ENCODE measurements around the gene NOP16.

The NOP16 gene

GRCh38 chr5:176386491-176386890 is 1.9 kb downstream of the NOP16 start:
- no peak for DNase-seq (ENCODE audit: low read depth in 2 of 2)

- DNase-seq (ENCODE audit: low read depth in 2 of 2), result no peak
These were observed 3.4 kb downstream of the NOP16 start for GRCh38 chr5:176384991-176385390.

GRCh38 chr5:176384366-176384930 is 4.0 kb downstream of the NOP16 start:
- DNase-seq (ENCODE audit: low read depth in 2 of 2), result no peak

- no peak for DNase-seq (ENCODE audit: low read depth in 2 of 2)
These were observed 4.4 kb downstream of the NOP16 start for GRCh38 chr5:176383961-176384360.

- no peak for DNase-seq (ENCODE audit: low read depth in 2 of 2)
These were observed 5.0 kb downstream of the NOP16 start for GRCh38 chr5:176383248-176383905.

GRCh38 chr5:176382721-176383120 is 5.7 kb downstream of the NOP16 start:
- DNase-seq (ENCODE audit: low read depth in 2 of 2), result no peak

- DNase-seq (ENCODE audit: low read depth in 2 of 2), result no peak
These were observed 6.4 kb downstream of the NOP16 start for GRCh38 chr5:176381979-176382378.

GRCh38 chr5:176381423-176381822 is 7.0 kb downstream of the NOP16 start:
- no peak for DNase-seq (ENCODE audit: low read depth in 2 of 2)

GRCh38 chr5:176379881-176380280 is 8.5 kb downstream of the NOP16 start:
- DNase-seq (ENCODE audit: low read depth in 2 of 2), result no peak

- no peak for DNase-seq (ENCODE audit: low read depth in 2 of 2)
These were observed 15.1 kb downstream of the NOP16 start for GRCh38 chr5:176373100-176373818.

GRCh38 chr5:176371621-176372539 is 16.5 kb downstream of the NOP16 start:
- no peak for DNase-seq (ENCODE audit: low read depth in 2 of 2)

- DNase-seq (ENCODE audit: low read depth in 2 of 2), result no peak
These were observed 18.3 kb downstream of the NOP16 start for GRCh38 chr5:176369934-176370711.

GRCh38 chr5:176368726-176369125 is 19.7 kb downstream of the NOP16 start:
- DNase-seq (ENCODE audit: low read depth in 2 of 2), result no peak

- DNase-seq (ENCODE audit: low read depth in 2 of 2), result no peak
These were observed 22.0 kb downstream of the NOP16 start for GRCh38 chr5:176366232-176366894.

- DNase-seq (ENCODE audit: low read depth in 2 of 2), result peak; percentile 54 to 62
These were observed 22.8 kb downstream of the NOP16 start, which contains the start of gene ARL10 for GRCh38 chr5:176365351-176366231. Gene ARL10 (plus strand): TSS chr5:176365487. CDS start chr5:176365564, 77 bp downstream.

GRCh38 chr5:176364765-176365350 is 23.5 kb downstream of the NOP16 start:
- DNase-seq (ENCODE audit: low read depth in 2 of 2), result no peak

GRCh38 chr5:176362233-176362490 is 26.2 kb downstream of the NOP16 start:
- no peak for DNase-seq (ENCODE audit: low read depth in 2 of 2)

- DNase-seq (ENCODE audit: low read depth in 2 of 2), result peak; percentile 89 to 94
These were observed 26.8 kb downstream of the NOP16 start, which contains the start of gene KIAA1191 for GRCh38 chr5:176361437-176362232. Gene KIAA1191 (minus strand): TSS chr5:176361764. CDS start chr5:176359508, 2,256 bp downstream.

Measured in stimulated activated CD4-positive, alpha-beta T cell treated with anti-CD3 and anti-CD28 coated beads, Interleukin-4, amount 100 ng/mL, for 48 hours (primary cell).